SIG-M5 treated with dmso at 0.1 percent for 504 hours (cell line): ENCODE data around the gene PLAU.

Source experiments
- DNase-seq: peaks from one replicate; lab custom pipeline; 2025; ENCODE audit not compliant: unreplicated experiment; lab: John Stamatoyannopoulos, UW

Gene PLAU

DNA sequence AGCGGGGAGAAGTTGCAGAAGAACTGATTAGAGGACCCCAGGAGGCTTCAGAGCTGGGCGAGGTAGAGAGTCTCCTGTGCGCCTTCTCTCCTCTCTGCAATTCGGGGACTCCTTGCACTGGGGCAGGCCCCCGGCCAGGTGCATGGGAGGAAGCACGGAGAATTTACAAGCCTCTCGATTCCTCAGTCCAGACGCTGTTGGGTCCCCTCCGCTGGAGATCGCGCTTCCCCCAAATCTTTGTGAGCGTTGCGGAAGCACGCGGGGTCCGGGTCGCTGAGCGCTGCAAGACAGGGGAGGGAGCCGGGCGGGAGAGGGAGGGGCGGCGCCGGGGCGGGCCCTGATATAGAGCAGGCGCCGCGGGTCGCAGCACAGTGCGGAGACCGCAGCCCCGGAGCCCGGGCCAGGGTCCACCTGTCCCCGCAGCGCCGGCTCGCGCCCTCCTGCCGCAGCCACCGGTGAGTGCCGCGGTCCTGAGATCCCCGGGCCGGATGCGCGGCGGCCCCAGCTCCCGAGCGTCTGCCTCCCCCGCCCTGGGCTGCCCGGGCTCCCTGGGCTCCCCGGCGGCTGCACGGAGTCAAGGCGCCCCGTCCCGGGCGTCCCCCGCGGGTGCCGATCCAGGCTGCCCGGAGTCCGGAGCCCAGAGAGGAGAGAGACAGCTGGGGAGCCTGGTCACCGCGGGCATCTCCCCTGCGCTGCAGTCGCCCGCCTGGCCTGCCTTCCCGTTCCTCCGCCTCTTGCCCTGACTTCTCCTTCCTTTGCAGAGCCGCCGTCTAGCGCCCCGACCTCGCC, at the start of gene PLAU:
Gene PLAU (plus strand): TSS at position 369 of the 789 bp plus-strand sequence. CDS start 424 bp downstream, outside the sequence.
- DNase-seq: peak; percentile 39

DNA sequence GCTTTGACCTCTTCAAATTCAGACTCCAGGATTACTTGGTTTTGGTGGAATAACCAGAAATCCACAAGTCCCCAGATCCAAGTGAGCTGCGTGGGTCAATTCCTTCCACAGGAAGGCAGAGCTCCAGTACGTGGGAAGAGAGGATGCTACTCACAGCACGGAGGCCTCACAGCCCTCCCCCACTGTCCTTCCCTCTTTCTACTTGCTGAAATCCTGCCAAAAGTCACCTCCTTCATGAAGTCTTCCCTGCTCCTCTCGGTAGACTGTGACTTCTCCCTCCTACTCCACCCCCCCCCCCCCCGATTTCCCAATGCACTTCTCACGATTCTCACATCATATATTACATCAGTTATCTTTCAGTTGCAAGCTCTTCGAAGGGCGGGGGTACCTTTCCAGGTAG, 48.9 kb upstream of the PLAU start:
- DNase-seq: no peak

DNA sequence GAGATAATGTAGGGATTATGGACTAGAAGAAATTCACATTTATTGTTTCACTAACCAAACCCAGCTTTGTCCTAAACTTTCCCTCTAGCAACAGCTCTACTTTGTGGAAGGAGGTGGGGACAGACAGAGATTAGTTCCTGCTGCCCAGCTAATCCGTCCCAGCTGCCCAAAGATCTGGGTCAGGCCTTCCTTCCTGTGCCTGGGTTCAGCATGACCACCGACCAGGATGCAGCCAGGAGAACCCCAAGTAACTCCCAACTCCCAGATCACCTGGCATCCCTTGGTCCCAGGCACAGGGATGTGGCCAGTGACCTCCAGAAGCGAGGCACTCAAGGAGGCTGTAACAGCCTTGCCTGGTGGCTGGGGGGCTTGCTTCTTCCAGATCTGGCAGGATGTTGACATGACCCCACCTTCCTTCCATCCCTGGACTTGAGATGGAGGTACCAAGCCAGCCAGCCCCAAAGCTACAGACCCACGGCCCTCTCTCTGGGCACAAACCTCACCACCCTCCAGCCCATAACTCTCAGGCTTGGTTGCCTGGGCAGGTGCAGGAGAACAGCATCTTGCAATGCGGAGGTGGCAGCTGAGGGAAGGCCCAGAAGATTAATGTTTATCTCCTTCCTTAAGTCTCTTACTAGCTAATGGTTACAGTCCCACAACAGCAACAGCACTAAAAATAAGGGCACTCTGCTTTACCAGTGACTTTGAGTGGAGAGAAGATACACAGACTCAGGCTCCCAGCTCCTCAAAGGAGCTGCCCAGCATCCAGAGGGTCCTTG, 47.7 kb upstream of the PLAU start:
- DNase-seq: no peak

DNA sequence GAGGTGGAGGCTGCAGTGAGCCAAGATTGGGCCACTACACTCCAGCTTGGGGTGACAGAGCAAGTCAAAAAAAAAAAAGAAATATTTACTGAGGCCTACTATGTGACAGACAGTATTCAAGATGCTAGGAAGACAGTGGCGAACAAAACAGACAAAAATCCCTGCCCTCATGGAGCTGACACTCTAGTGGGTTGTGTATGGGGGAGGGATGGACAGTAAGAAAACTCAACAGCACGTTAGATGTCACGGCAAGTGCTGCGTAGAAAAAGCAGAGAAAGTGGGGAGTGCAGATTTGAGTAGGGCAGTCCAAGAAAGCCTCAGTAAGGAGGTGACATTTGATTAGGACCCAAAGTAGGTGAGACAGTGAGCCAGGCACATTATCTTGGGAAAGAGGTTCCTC, 46.7 kb upstream of the PLAU start:
- no peak for DNase-seq

DNA sequence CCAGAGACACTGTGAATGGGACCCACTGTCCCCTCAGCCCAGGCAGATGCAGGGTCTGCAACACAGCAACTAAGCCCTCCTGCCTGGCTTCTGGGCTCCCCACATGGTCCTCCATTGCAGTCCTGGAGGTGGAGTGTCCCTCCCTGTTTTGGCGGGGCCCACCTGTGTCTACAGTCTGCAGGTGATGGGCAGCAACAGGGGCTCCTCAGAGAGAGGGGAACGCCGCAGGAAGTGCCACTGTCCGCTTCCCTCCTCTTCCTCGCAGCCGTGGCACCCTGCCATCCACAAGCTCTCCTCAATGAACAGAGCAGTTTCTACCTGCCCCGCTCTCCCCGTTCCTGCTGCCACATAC, 45.8 kb upstream of the PLAU start:
- no peak for DNase-seq

DNA sequence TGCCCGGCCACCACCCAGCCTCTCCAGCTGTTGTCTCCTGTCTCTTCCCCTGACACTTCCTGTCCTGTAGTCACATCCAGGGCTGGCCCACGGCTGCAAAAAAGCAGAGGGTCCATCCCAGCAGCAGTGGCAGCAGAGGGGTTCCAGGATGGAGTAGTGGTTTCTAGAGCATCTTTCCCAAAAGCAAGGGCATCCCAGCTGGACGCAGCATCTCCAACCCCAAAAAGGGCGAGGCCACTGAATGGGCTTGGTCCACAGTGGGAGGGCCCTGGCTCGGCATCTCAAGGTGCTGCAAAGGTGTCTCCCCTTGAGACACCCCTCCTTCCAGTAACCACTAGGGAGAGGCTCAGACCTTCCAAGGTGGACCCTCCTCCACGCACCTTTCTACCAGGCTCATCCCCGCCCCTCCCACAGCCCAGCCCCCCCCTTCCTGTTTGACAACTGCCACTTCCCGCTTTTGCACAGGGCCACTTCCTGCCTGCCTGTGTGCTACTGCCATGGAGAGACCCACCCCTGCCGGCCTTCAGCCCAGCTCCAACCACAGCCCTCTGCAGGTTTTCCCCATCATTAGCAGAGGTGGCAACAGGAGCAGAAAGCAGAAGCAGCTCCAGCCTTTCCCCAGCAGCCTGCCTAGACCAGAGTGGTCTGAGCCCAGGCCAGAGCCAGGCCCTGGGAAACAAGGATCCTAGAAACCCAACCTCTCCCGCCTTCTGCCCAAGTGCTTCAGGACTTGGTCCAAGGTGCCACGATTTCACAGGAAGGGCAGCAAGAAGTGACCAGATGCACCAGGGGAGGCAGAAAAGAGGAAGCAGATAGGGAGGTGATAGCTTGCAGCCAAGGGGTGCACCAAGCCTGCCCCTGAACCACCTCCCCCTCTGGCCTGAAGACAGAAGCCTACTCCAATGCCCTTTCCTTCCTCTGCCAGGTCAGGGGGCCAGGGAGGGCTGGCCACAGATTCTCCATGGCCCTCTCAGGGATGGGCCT, 45.2 kb upstream of the PLAU start:
- DNase-seq: peak; percentile 88

DNA sequence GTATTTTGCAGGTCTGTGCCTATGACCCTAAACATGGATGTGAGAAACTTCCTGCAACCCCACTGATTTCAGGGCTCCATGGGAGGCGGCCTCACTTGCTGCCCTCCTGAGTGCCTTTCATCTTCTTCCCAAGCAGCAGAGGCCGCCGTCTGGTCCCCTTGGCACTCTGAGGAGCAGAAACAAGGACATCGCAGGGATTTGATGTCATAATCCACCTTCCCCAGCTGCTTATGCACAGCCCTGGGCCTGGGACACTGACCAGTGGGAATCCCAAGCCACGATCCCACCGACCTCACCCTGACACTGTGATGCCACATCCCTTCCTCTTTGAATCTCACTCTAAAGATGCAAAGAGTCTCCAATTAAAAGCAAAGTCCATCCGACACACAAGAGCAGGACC, 44.3 kb upstream of the PLAU start:
- no peak for DNase-seq

DNA sequence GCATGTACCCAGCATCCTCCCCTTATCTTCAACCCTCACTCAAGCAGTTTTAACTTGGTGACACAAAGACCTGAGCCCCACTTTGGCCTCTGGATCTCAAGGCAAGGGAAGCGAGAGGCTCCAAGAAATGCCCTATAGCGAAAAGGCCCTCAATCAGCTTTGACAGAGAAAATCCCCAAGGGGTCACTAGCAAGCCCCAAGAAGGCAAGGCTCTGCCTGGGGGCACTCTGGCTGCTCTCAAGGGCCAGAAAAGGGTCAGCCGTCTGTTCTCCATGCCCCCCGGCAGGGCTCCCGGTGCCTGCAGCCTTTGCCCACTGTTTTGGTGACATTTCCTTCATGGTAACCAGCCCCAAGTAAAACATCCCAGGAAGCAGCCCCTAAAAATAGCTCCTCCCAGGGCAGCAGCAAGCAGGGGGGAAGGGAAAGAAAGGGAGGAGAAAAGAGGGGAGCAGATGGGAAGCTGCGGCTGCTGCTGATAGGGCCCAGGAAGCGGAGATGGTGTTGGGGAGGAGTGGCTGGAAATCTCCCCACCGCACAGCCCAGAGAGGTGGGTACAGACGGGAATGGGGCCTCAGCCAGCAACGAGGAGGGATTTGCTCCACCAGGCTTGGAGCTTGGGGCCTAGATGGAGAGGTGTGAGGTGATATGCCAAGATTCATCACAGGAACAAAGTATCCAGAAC, 43.7 kb upstream of the PLAU start:
- DNase-seq: no peak

DNA sequence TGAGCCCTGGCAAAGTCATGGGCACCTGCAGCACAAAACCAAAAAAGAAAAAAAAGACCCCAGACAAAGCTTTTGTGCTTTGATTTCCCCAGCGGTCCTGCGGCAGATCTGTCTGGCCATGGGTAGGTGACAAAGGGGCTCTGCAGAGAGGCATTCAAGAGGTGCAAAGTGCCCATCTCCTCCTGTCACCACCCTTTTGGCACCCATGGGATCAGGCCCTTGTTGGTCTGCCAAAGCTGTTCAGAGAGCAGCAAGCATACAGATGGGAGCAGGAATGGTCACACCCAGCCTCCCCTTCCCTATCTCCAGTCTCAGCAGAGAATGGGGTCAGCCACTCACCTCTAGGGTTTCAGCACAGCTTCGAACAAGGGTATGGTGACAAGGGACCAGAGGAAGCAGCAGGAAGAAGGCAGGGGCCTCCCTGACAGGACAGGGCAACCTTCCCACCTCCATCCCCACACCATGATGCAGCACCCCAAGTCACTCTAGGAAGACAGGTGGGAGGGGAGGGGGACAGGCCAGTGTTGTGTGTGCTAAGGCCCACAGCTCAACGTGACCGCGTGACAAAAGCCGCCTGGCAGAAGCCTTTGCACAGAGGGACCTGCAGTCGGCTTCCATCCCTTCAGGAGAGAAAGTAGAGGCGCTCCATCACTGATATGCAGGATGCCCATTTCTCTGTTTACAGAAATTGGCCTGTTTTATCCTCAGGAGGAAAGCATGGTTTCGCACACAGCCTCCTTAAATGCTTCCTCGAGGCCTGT, 42.9 kb upstream of the PLAU start:
- DNase-seq: no peak

DNA sequence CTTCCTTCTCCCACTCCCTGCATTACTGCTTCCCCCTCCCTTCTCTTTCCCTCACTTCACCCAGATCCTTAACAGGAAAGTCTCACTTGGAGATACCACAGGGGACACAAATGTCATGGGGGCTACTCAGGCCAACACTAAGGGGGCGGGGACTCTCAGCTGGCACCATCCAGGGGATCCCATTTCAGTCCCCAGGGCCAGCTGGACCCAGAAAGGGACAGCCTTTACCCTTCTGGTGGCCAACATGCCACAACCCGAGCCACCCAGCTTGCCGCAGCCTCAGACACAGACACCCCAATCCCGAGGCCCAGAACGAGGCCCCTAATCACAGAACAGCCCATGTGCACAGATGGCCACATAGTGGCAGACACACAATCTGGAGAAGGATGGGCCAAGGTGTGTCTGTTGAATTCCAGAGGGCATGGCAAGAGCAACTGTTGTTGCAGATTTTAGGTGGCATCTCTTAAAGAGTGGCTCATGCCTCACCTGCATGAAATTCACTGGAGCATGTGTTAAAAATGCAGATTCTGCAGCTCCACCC, 42.2 kb upstream of the PLAU start:
- no peak for DNase-seq

DNA sequence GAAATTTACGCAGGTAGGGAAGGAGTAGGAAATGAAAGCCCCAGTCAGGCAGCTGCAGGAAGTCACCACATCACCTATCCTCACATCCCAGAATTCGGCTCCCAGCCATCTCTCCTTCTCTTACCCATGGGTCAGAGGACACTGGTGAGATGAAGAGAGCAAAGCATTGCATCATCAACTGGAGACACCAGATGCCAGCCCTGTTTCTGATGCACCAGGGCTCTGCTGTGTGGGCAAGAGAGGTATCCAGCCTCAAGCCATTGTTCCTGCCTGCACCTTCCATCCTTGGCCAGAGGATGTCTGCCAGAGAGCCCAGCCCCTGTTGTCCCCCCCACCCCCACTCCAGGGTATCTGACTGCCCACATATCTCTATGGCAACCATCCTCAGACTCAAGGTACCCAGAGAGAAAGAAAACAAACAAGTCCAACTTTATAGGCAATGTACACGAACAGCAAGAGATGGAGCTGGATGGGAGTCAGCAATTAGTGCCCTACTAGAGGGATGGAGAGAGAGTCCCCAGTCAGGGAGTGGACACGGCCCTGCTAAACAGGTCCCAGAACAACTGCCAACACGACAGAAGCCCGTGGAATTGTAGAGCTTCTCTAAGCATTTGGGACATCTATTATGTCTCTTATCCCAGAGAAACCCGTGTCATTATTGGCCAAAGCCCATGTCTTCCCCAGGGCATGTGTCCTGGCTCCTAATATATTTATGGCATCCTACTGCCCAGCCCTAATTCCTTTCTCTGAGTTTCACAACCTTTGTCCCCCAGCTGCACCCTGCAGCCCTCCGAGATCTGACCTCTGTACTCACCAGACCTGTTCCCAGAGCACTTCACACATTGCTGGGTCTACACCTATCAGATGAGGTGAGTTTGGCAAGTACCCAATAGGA, 39.4 kb upstream of the PLAU start:
- no peak for DNase-seq

DNA sequence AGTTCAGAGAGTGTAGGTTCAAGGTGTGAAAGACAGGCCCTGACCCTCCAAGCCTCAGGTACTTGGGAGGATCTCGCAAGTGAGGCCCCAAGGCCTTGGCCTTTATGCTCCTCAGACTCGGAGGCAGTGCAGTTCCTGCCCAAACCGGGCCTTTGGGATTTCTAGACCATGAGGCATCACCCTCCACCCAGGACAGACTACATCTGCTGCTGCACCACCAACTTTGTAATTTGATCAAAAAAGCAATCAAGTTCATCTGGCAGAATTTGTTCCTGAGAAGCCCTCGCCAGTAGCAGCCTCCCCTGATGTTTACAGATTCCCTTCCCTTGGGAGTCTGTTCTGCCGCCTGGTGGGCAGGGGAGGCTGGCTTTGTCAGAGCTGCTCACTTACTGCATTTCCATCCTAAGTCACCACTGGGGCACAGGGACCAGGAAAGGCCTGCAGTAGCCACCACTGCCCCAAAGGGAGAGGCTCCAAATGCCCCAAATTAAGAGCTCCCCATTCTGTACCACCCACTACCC, 38.7 kb upstream of the PLAU start:
- no peak for DNase-seq

DNA sequence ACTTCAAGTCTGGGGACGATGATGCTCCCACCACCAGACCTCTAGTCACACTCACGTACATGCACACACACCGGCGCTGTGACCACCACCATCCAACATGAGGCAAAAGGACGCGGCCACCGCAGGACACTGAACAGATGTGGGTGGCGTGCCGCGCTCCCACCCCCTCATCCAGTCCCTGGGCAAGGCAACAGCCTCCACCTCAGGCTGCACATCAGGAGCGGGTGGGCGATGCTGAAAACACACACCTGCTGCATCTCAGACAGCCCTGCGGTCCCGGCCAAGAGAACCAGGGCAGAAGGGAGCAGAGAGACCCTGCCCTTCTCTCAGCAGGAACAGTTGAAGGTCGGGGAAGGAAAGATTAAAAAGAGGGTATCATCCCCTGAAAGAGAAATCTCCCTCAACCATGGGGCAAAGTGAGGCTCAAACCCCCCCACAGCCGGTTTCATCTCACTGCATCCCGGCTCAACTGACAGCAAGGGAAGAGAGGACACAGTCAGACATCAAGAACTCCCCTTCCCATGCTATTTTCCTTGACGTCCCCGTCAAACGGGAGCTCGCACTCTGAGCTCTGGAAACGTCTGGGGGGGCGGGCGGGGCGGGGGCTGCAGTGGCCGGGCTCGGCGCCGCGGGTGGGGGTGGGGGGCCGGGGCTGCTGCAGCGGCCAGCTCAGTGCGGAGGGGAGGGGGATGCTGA, 37.6 kb upstream of the PLAU start:
- DNase-seq: no peak

DNA sequence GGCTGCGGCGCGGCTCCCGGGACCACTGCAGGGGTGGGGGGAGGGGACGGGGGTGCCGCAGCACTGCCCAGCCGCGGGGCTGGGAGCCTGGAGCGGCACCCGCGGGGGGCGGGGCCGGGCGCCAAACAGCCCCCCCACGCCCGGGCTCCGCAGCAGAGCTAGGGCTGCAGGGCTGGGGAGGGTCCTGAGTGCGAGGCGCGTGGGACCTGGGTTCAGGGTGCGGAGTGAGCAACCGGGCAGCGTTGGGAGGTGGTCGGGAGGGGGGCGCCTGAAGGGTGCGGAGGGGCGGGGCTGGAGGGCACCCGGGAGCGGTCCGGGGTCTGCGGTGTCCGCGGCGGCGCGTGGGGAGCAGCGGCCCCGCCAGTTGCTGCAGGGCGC, 37.1 kb upstream of the PLAU start:
- no peak for DNase-seq

DNA sequence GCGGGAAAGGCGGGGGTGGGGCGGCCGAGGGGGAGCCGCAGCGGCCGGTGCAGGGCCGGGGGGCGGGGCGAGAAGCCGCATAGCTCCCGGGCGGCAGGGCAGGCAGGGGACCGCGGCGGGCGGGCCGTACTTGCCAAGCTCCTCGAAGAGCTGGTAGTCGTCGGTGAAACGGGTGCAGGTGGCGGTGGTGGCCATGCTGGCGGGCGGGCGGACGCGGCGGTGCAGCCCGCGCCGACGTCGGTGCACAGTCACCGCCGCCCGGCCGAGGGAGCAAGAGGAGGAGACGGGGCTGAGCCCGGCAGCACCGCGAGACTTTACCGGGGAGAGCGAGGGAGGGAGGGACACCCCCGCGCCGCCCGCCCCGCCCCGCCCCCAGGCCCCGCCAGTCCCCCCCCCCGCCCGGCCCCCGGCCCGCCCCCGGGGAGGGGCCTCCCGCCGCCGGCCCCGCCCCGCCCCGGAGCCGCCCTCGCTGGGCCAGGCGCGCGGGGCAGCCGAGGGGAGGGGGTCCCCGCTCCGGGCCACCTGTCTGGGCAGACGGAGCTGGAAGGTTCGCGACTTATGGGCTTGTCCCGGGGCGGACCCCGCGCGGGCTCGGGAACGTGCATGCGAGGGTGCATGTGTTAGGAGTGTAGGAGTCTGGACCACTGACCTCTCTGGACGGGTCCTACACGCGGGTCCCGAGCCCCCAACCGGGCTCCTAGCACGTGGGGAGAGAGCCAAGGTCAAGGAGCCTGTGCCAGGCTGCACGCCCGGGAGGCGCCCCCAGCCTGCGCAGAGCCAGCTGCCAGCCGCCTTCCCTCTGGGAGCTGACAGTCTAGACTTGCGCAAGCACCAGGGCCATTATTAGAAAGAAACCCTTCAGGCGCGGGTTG, 36.4 kb upstream of the PLAU start, which contains the start of gene CAMK2G:
Gene CAMK2G (minus strand): TSS at position 289 of the 872 bp plus-strand sequence. CDS start 94 bp downstream, at position 195.
- peak; percentile 73 for DNase-seq

DNA sequence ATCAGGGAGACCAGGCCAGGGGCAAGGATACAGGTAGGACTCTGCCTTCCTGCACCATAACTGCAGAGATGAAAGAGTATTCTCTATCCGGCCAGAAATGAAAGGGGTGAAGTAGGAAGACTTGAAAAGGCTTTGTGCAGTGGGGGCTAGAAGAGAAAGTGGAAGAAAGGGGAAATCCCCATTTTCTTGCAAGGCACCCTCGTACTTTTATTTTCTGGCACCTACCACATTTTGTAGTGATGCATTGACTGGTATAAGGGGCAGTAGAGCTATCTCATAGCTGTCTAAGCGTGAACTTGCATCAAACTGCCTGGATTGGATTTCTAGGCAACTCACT, 35.8 kb upstream of the PLAU start:
- peak; percentile 38 for DNase-seq

DNA sequence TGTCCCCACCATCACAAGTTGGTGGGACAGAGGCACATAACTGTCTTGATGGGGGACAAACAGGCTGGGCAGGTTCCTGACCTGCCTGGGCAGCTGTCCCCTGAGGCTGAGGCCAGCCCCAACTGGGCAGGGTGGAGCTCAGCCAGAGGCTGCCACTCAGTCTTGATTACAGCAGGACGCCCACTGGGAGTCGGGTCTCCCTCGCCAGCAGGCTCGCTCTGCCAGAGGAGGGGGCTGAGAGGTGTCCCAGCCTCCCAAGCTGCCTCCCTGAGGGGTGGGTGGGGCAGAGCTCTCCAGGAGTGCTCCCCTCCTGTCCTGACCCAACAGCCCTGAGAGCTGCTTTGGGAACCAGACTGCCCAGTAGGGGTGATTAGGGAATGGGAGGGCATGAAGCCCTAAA, 34.8 kb upstream of the PLAU start:
- DNase-seq: no peak
